HG03571 (cell line): Measurements from ENCODE around the gene RTTN.
"Not testable (repeated sequence)": the region's sequence is repeated elsewhere in the genome, so short reads cannot be mapped to it uniquely, and the experiment has no call there.

Experiments used
- ATAC-seq: cut with Tn5 transposase; IDR thresholded peaks from one replicate; pipeline ENCODE4 v1.9.1; 2021; ENCODE audit not compliant: unreplicated experiment

Gene RTTN

GRCh38 chr18:69982417-69982816, 223.1 kb downstream of the RTTN start:
- no peak for ATAC-seq

GRCh38 chr18:69981948-69982347, 223.5 kb downstream of the RTTN start:
- ATAC-seq: peak; percentile 55

- ATAC-seq: no peak
Observed at GRCh38 chr18:69980982-69981804, 224.3 kb downstream of the RTTN start.

- ATAC-seq: no peak
Observed at GRCh38 chr18:69980509-69980908, 225.0 kb downstream of the RTTN start.

GRCh38 chr18:69978732-69979715, 226.5 kb downstream of the RTTN start:
- ATAC-seq: peak; percentile 61

GRCh38 chr18:69975294-69975693, 230.2 kb downstream of the RTTN start:
- not testable (repeated sequence) for ATAC-seq

GRCh38 chr18:69974365-69974764, 231.1 kb downstream of the RTTN start:
- no peak for ATAC-seq

GRCh38 chr18:69969491-69969890, 236.0 kb downstream of the RTTN start:
- ATAC-seq: no peak

- ATAC-seq: peak; percentile 89
Observed at GRCh38 chr18:69968039-69968438, 237.4 kb downstream of the RTTN start.

GRCh38 chr18:69963196-69963595, 242.3 kb downstream of the RTTN start:
- no peak for ATAC-seq

- no peak for ATAC-seq
Observed at GRCh38 chr18:69961718-69962117, 243.8 kb downstream of the RTTN start.

- ATAC-seq: peak; percentile 24
Observed at GRCh38 chr18:69958422-69958821, 247.1 kb downstream of the RTTN start.

- no peak for ATAC-seq
Observed at GRCh38 chr18:69957747-69958146, 247.7 kb downstream of the RTTN start.

GRCh38 chr18:69956665-69957620, 248.5 kb downstream of the RTTN start:
- no peak for ATAC-seq

- ATAC-seq: peak; percentile 36
Observed at GRCh38 chr18:69956057-69956456, 249.4 kb downstream of the RTTN start.

- no peak for ATAC-seq
Observed at GRCh38 chr18:69954719-69955480, 250.6 kb downstream of the RTTN start.

- no peak for ATAC-seq
Observed at GRCh38 chr18:69953191-69953590, 252.3 kb downstream of the RTTN start.
